Measurements from ENCODE around the gene ZNF253. TPM values are rescaled to one million over a fixed set of nuclear protein-coding genes. Genes with fewer than 3 reads are reported as not detected.
"Not testable (repeated sequence)": the region's sequence is repeated elsewhere in the genome, so short reads cannot be mapped to it uniquely, and the experiment has no call there.

ZNF253 gene
- total RNA-seq, 4 donors from 2014 or later = 5.1 to 7.1 (median 6.1) TPM

GRCh38 chr19:19884583-19884982 is 18.9 kb downstream of the ZNF253 start:
- no peak overlapping the region for H3K27ac ChIP-seq (replicated peaks in 1 of 4)
- 90% methylated on average over 1 of the region's 1 CpG for WGBS
- no peaks in the 10 kb centered on the region for H3K9me3 ChIP-seq
- no peak for DNase-seq (ENCODE audit: extremely low spot score)
- TF ChIP-seq CTCF (IDR thresholded peaks at IDR 0.05) (no peak), POLR2AphosphoS5 (IDR thresholded peaks at IDR 0.05) (no peak), EP300 (IDR thresholded peaks at IDR 0.05) (no peak), POLR2A (IDR thresholded peaks at IDR 0.05; ENCODE audit: low read depth) (no peak)
- H3K4me3 ChIP-seq = no peak overlapping the region
- intact Hi-C loops (cut with DNase I) = no loop called here
- H3K36me3 ChIP-seq = peaks cover 5 to 48% (median 28%) of the 10 kb centered on the region in 4 donors
- H3K27me3 ChIP-seq = no peaks in the 10 kb centered on the region
- no peaks in the 10 kb centered on the region for H3K4me1 ChIP-seq

GRCh38 chr19:19892055-19892941 is 26.6 kb downstream of the ZNF253 start:
- H3K9me3 ChIP-seq = peaks cover 0 to 29% (median 20%) of the 10 kb centered on the region in 4 donors
- intact Hi-C loops (cut with DNase I); H3K4me3 ChIP-seq; DNase-seq (ENCODE audit: extremely low spot score); H3K4me1 ChIP-seq; H3K27ac ChIP-seq (replicated peaks in 1 of 4); H3K27me3 ChIP-seq: not testable (repeated sequence)
- H3K36me3 ChIP-seq = peaks cover 10 to 47% (median 23%) of the 10 kb centered on the region in 4 donors
- 96% methylated on average over 3 of the region's 3 CpGs for WGBS

GRCh38 chr19:19900139-19900728 is 34.6 kb downstream of the ZNF253 start:
- intact Hi-C loops (cut with DNase I) = loop anchor here (5.0 to 10.0 kb wide), 3 partner anchors 33 to 665 kb away; partner anchors contain the start of genes ATP13A1, ZNF101, ZNF253 and ZNF737
- TF ChIP-seq POLR2A (IDR thresholded peaks at IDR 0.05; ENCODE audit: low read depth) (no peak), POLR2AphosphoS5 (IDR thresholded peaks at IDR 0.05) (no peak), EP300 (IDR thresholded peaks at IDR 0.05) (no peak), CTCF (IDR thresholded peaks at IDR 0.05) (no peak)
- DNase-seq (ENCODE audit: extremely low spot score) = no peak
- Histone ChIP-seq H3K4me3 (peak overlapping the region; percentile 68 to 77 (median 74)), H3K27ac (replicated peaks in 1 of 4) (peak overlapping the region; percentile 86 to 94 (median 92)), H3K4me1 (peaks cover 9 to 16% (median 13%) of the 10 kb centered on the region in 4 donors), H3K27me3 (no peaks in the 10 kb centered on the region), H3K36me3 (no peaks in the 10 kb centered on the region), H3K9me3 (no peaks in the 10 kb centered on the region)
- 0% methylated on average over 9 of the region's 9 CpGs for WGBS

- Histone ChIP-seq H3K4me3 (peak within 1 kb of the TSS; percentile 68 to 77 (median 74)), H3K27ac (replicated peaks in 1 of 4) (peak within 1 kb of the TSS; percentile 86 to 94 (median 92)), H3K27me3 (no peaks in the 10 kb centered on the region), H3K9me3 (no peaks in the 10 kb centered on the region), H3K36me3 (no peaks in the 10 kb centered on the region), H3K4me1 (peaks cover 9 to 16% (median 13%) of the 10 kb centered on the region in 4 donors)
- DNase-seq (ENCODE audit: extremely low spot score) = peak; percentile 99
- intact Hi-C loops (cut with DNase I) = loop anchor here (5.0 to 10.0 kb wide), 3 partner anchors 34 to 664 kb away; partner anchors contain the start of genes ATP13A1, ZNF101, ZNF253 and ZNF737
- TF ChIP-seq CTCF (IDR thresholded peaks at IDR 0.05) = no peak
- TF ChIP-seq POLR2A (IDR thresholded peaks at IDR 0.05; ENCODE audit: low read depth) = no peak
- peak; percentile 88 to 91 for TF ChIP-seq POLR2AphosphoS5 (IDR thresholded peaks at IDR 0.05)
- 0% methylated on average over 24 of the region's 35 CpGs for WGBS
Observed at GRCh38 chr19:19900729-19901444, 35.2 kb downstream of the ZNF253 start, which contains the start of gene ZNF93. Gene ZNF93, plus strand, starts transcription at chr19:19900946. Its CDS starts 143 bp downstream, at chr19:19901089.

GRCh38 chr19:19907551-19907950 is 41.9 kb downstream of the ZNF253 start:
- WGBS = 63% methylated on average over 3 of the region's 3 CpGs
- intact Hi-C loops (cut with DNase I) = loop anchor here (10.0 kb wide), 2 partner anchors 243 to 657 kb away; partner anchors contain the start of genes ATP13A1, ZNF101 and ZNF737
- H3K4me3 ChIP-seq = not testable (repeated sequence)

More at GRCh38 chr19:19907551-19907950, 41.9 kb downstream of the ZNF253 start:
- H3K4me1 ChIP-seq; H3K9me3 ChIP-seq; H3K36me3 ChIP-seq; H3K27ac ChIP-seq (replicated peaks in 1 of 4); DNase-seq (ENCODE audit: extremely low spot score); H3K27me3 ChIP-seq: not testable (repeated sequence)
